Osteocyte (in vitro differentiated cells): ENCODE results near the gene SNX22. TPM values are rescaled to one million over a fixed set of nuclear protein-coding genes. Genes with fewer than 3 reads are reported as not detected.

Experiments used
- DNase-seq: peaks from one replicate; pipeline ENCODE4 v3.0.0; 2021; ENCODE audit warnings: mixed read lengths; ENCODE audit not compliant: unreplicated experiment; ENCODE audit errors: extremely low spot score
- H3K27ac Mint-ChIP-seq: one replicate; pipeline ENCODE4 v1.8.0; 2021; ENCODE audit warnings: mild to moderate bottlenecking, mixed read lengths; ENCODE audit not compliant: unreplicated experiment
- H3K27me3 Mint-ChIP-seq: one replicate; pipeline ENCODE4 v1.8.0; 2021; ENCODE audit warnings: mixed read lengths; ENCODE audit not compliant: unreplicated experiment
- H3K36me3 Mint-ChIP-seq: one replicate; pipeline ENCODE4 v1.8.0; 2021; ENCODE audit warnings: mixed read lengths; ENCODE audit not compliant: unreplicated experiment
- H3K4me1 Mint-ChIP-seq: one replicate; pipeline ENCODE4 v1.8.0; 2021; ENCODE audit warnings: mixed read lengths; ENCODE audit not compliant: unreplicated experiment
- H3K4me3 Mint-ChIP-seq: one replicate; pipeline ENCODE4 v1.8.0; 2021; ENCODE audit warnings: mild to moderate bottlenecking, moderate library complexity, mixed read lengths; ENCODE audit not compliant: unreplicated experiment
- H3K9me3 Mint-ChIP-seq: one replicate; pipeline ENCODE4 v1.8.0; 2021; ENCODE audit warnings: mixed read lengths; ENCODE audit not compliant: unreplicated experiment
- CTCF ChIP-seq: fragments of 200-600 bp; sonication (generic); IDR thresholded peaks from 2 replicates; pipeline ENCODE4 v1.5.0; 2021; ENCODE audit warnings: antibody characterized with exemption, mild to moderate bottlenecking, moderate library complexity
- total RNA-seq: library from RNA; stranded (reverse); gene quantifications from 2 replicates; pipeline ENCODE4 v1.2.1, GENCODE V29; 2021

SNX22 gene
- total RNA-seq, 1 donor from 2014 or later: 0.24 TPM

GRCh38 chr15:64162869-64163658 lies 11.5 kb downstream of the SNX22 start, which contains the start of gene PPIB:
TSS of gene PPIB (minus strand) at chr15:64163022. CDS start at chr15:64162986, 36 bp downstream.
- DNase-seq: peak; percentile 99
- peak; percentile 50 for TF ChIP-seq CTCF
- Mint-ChIP-seq H3K36me3 (peaks cover 20% of the 10 kb centered on the region), H3K27me3 (no peaks in the 10 kb centered on the region), H3K9me3 (no peaks in the 10 kb centered on the region), H3K4me1 (peaks cover 38% of the 10 kb centered on the region), H3K27ac (peak within 1 kb of the TSS; percentile 98), H3K4me3 (peak within 1 kb of the TSS; percentile 90)

GRCh38 chr15:64163659-64164362 lies 12.3 kb downstream of the SNX22 start:
- Mint-ChIP-seq H3K27ac (peak overlapping the region; percentile 98), H3K4me3 (peak overlapping the region; percentile 80), H3K4me1 (peaks cover 33% of the 10 kb centered on the region), H3K36me3 (peaks cover 12% of the 10 kb centered on the region), H3K27me3 (no peaks in the 10 kb centered on the region), H3K9me3 (no peaks in the 10 kb centered on the region)
- DNase-seq: no peak
- TF ChIP-seq CTCF: no peak

DNA sequence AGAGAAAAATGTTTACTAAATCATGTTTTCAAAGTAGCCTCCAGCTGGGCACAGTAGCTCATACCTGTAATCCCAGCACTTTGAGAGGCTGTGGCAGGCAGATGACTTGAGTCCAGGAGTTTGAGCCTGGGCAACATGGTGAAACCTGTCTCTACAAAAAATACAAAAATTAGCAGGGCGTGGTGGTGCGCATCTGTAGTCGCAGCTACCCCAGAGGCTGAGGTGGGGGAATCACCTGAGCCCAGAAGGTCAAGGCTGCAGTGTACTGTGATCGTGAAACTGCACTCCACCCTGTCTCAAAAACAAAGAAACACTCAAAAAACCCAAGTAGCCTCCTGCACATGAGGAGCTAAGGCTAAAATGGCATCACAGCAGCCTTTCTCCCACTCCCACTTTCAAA lies 12.9 kb downstream of the SNX22 start:
- H3K4me3 Mint-ChIP-seq: no peak overlapping the region
- no peaks in the 10 kb centered on the region for H3K27me3 Mint-ChIP-seq
- H3K4me1 Mint-ChIP-seq: peaks cover 30% of the 10 kb centered on the region
- TF ChIP-seq CTCF: no peak
- H3K36me3 Mint-ChIP-seq: peaks cover 10% of the 10 kb centered on the region
- H3K9me3 Mint-ChIP-seq: no peaks in the 10 kb centered on the region
- peak overlapping the region; percentile 98 for H3K27ac Mint-ChIP-seq
- DNase-seq: no peak

DNA sequence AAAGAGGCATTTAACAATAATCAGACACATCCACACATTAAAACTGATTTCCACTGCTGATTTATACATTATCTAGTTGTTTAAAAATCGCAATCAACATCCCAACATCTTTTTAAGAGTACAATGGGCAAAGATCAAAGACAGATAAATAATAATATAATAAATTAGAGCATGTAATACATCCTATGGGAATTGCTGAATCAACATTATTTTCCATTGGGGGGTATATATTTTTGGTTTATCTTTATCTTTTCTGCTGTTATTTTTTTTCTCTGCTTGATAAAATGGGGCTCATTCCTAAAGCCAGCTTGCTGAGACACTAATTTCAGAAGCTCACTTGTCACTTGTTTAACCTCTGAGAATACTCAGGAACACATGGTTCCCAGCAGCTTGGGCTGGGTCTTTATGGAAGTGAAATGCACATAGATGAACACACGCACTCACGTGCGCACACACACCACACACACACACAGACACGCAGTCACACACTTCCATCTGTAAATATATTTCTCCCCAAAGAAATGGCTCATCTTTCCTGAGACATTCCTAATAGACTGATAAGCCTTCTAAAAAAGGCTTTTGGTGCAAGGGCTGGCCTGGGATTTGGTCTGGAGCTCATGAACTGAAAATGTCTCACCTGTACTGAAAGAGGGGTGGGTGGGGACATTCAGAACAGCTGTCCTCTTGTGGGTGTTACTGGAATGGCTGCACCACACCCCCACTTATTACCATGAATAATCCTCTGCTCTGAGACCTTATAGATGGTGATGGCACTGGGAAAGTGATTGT lies 14.8 kb downstream of the SNX22 start:
- H3K9me3 Mint-ChIP-seq: no peaks in the 10 kb centered on the region
- peaks cover 20% of the 10 kb centered on the region for H3K4me1 Mint-ChIP-seq
- no peak for TF ChIP-seq CTCF
- no peak for DNase-seq
- peaks cover 15% of the 10 kb centered on the region for H3K36me3 Mint-ChIP-seq
- no peak overlapping the region for H3K4me3 Mint-ChIP-seq
- H3K27ac Mint-ChIP-seq: no peak overlapping the region
- H3K27me3 Mint-ChIP-seq: no peaks in the 10 kb centered on the region
